Peyer's patch (tissue), 4 donors: ENCODE data around the gene RET. TPM values are rescaled to one million over a fixed set of nuclear protein-coding genes. Genes with fewer than 3 reads are reported as not detected.

ENCODE experiments used
- DNase-seq, 3 donors: peaks; one replicate each; pipeline ENCODE4 v3.0.0-alpha.2; 2017 to 2019
- H3K27ac ChIP-seq, 4 donors: fragments of 200-600 bp; sonication (generic); one replicate each; pipeline ENCODE4 v1.5.1; 2016 to 2019
- H3K27me3 ChIP-seq, 2 donors: fragments of 200-600 bp; sonication (generic); one replicate each; pipeline ENCODE4 v1.5.1; 2019
- H3K36me3 ChIP-seq, 3 donors: fragments of 200-600 bp; sonication (generic); one replicate each; pipeline ENCODE4 v1.5.1; 2016 to 2019
- H3K4me1 ChIP-seq, 4 donors: fragments of 200-600 bp; sonication (generic); one replicate each; pipeline ENCODE4 v1.5.1; 2016 to 2019
- H3K4me3 ChIP-seq, 4 donors: fragments of 200-600 bp; sonication (generic); 1 replicate in 3 of 4; 2 replicates in 1 of 4; pipeline ENCODE4 v1.5.1; 2016 to 2019; ENCODE audit warnings: mild to moderate bottlenecking in 1 of 4
- H3K9me3 ChIP-seq, 4 donors: fragments of 200-600 bp; sonication (generic); one replicate each; pipeline ENCODE4 v1.5.1; 2016 to 2019; ENCODE audit warnings: mild to moderate bottlenecking in 1 of 4
- CTCF ChIP-seq, 6 experiments: fragments of 450-650 bp in 4 of 6; fragments of 200-600 bp in 2 of 6; sonication (generic) in 1 of 6; IDR thresholded peaks; one replicate each; pipeline ENCODE4 v1.5.1; 2017 to 2019; ENCODE audit warnings: antibody characterized with exemption in 6 of 6, mild to moderate bottlenecking in 3 of 6, moderate library complexity in 1 of 6
- POLR2A ChIP-seq, 2 donors: fragments of 450-650 bp; IDR thresholded peaks; one replicate each; pipeline ENCODE4 v1.5.1; 2017; ENCODE audit warnings: antibody characterized with exemption in 2 of 2, mild to moderate bottlenecking in 2 of 2, moderate library complexity in 2 of 2
- total RNA-seq, 4 donors: library from RNA; depleted of rRNA; stranded (reverse); fragments of >200 nt; gene quantifications; one replicate each; pipeline ENCODE4 v1.1.0, GENCODE V29; 2016

RET gene
- total RNA-seq, 4 donors from 2014 or later = 1.2 to 5.8 (median 1.7) TPM

GRCh38 chr10:43156590-43157341 is 79.9 kb downstream of the RET start:
- Histone ChIP-seq H3K4me3 (no peak overlapping the region), H3K9me3 (no peaks in the 10 kb centered on the region), H3K36me3 (peaks cover 0 to 5% (median 0%) of the 10 kb centered on the region in 3 donors), H3K27me3 (no peaks in the 10 kb centered on the region), H3K4me1 (no peaks in the 10 kb centered on the region), H3K27ac (no peak overlapping the region)
- DNase-seq = no peak
- no peak for TF ChIP-seq POLR2A (IDR thresholded peaks at IDR 0.05)
- TF ChIP-seq CTCF (IDR thresholded peaks at IDR 0.05) = no peak

- H3K27me3 ChIP-seq = no peaks in the 10 kb centered on the region
- no peak for DNase-seq
- H3K9me3 ChIP-seq = no peaks in the 10 kb centered on the region
- peaks cover 0 to 7% (median 0%) of the 10 kb centered on the region in 3 donors for H3K36me3 ChIP-seq
- TF ChIP-seq CTCF (IDR thresholded peaks at IDR 0.05) (no peak), POLR2A (IDR thresholded peaks at IDR 0.05) (no peak)
- H3K4me3 ChIP-seq = no peak overlapping the region
- H3K27ac ChIP-seq = no peak overlapping the region
- H3K4me1 ChIP-seq = no peaks in the 10 kb centered on the region
Observed at GRCh38 chr10:43158636-43159035, 81.8 kb downstream of the RET start.

GRCh38 chr10:43160046-43160920 is 83.4 kb downstream of the RET start:
- Histone ChIP-seq H3K27ac (no peak overlapping the region), H3K27me3 (no peaks in the 10 kb centered on the region), H3K4me1 (no peaks in the 10 kb centered on the region), H3K36me3 (peaks cover 0 to 7% (median 0%) of the 10 kb centered on the region in 3 donors), H3K4me3 (no peak overlapping the region), H3K9me3 (no peaks in the 10 kb centered on the region)
- no peak for DNase-seq
- TF ChIP-seq CTCF (IDR thresholded peaks at IDR 0.05) = no peak
- TF ChIP-seq POLR2A (IDR thresholded peaks at IDR 0.05) = no peak

- no peak overlapping the region for H3K27ac ChIP-seq
- no peak for DNase-seq
- no peak for TF ChIP-seq CTCF (IDR thresholded peaks at IDR 0.05)
- no peak for TF ChIP-seq POLR2A (IDR thresholded peaks at IDR 0.05)
- no peaks in the 10 kb centered on the region for H3K27me3 ChIP-seq
- H3K9me3 ChIP-seq = no peaks in the 10 kb centered on the region
- H3K4me3 ChIP-seq = no peak overlapping the region
- no peaks in the 10 kb centered on the region for H3K4me1 ChIP-seq
- peaks cover 0 to 7% (median 0%) of the 10 kb centered on the region in 3 donors for H3K36me3 ChIP-seq
Observed at GRCh38 chr10:43160921-43161255, 84.0 kb downstream of the RET start.

- Histone ChIP-seq H3K27me3 (no peaks in the 10 kb centered on the region), H3K27ac (no peak overlapping the region), H3K4me1 (no peaks in the 10 kb centered on the region), H3K36me3 (peaks cover 0 to 7% (median 0%) of the 10 kb centered on the region in 3 donors), H3K9me3 (no peaks in the 10 kb centered on the region), H3K4me3 (no peak overlapping the region)
- no peak for DNase-seq
- TF ChIP-seq CTCF (IDR thresholded peaks at IDR 0.05) = no peak
- TF ChIP-seq POLR2A (IDR thresholded peaks at IDR 0.05) = no peak
Observed at GRCh38 chr10:43162604-43163003, 85.7 kb downstream of the RET start.
